Caco-2 (cell line): ENCODE measurements around the gene KLC4. TPM values are rescaled to one million over a fixed set of nuclear protein-coding genes. Genes with fewer than 3 reads are reported as not detected.

ENCODE experiments used
- BruUV-seq: library from RNA; stranded (reverse); fragments of 400-500 nt; replicated peaks from 2 replicates; lab custom pipeline; 2021; lab: Mats Ljungman, UMichigan
- CTCF ChIA-PET: fragments of 300-600 bp; sonication (Branson Sonifier 250); formaldehyde crosslinking; loops from one replicate; lab custom pipeline; 2022; ENCODE audit warnings: antibody characterized with exemption; lab: Charles Lee
- POLR2A ChIA-PET: fragments of 300-600 bp; sonication (Branson Sonifier 250); formaldehyde crosslinking; loops from one replicate; lab custom pipeline; 2022; ENCODE audit warnings: antibody characterized with exemption; lab: Charles Lee
- DNase-seq, 2 experiments: peaks; one replicate each; pipeline versions ENCODE4 v3.0.0 to v3.0.0-alpha.2; 2020 to 2022
- H3K27me3 ChIP-seq: replicated peaks from 2 replicates; pipeline ENCODE4 v1.6.0; 2011; ENCODE audit warnings: low read length; ENCODE audit not compliant: control insufficient read depth, insufficient read depth
- H3K36me3 ChIP-seq: 2 replicates; pipeline ENCODE4 v1.5.1; 2011; ENCODE audit warnings: low read length; ENCODE audit not compliant: control insufficient read depth, insufficient read depth
- H3K4me1 ChIP-seq: fragments of 250-450 bp; sonication (Bioruptor Pico); 2 replicates; pipeline ENCODE4 v1.5.1; 2020; ENCODE audit warnings: mild to moderate bottlenecking
- H3K4me3 ChIP-seq: 2 replicates; pipeline ENCODE4 v1.5.1; 2011; ENCODE audit warnings: low read depth, mild to moderate bottlenecking, control low read depth, low read length
- H3K9me3 ChIP-seq: fragments of 250-450 bp; sonication (Bioruptor Pico); 2 replicates; pipeline ENCODE4 v1.5.1; 2020; ENCODE audit warnings: mild to moderate bottlenecking, moderate library complexity
- H3K27ac Mint-ChIP-seq: one replicate; pipeline ENCODE4 v1.8.0; 2022; ENCODE audit warnings: mixed read lengths; ENCODE audit not compliant: unreplicated experiment
- H3K27me3 Mint-ChIP-seq: one replicate; pipeline ENCODE4 v1.8.0; 2022; ENCODE audit warnings: mixed read lengths; ENCODE audit not compliant: insufficient read depth, unreplicated experiment
- H3K36me3 Mint-ChIP-seq: one replicate; pipeline ENCODE4 v1.8.0; 2022; ENCODE audit warnings: mild to moderate bottlenecking, mixed read lengths; ENCODE audit not compliant: insufficient read depth, unreplicated experiment
- H3K4me1 Mint-ChIP-seq: one replicate; pipeline ENCODE4 v1.8.0; 2022; ENCODE audit warnings: low read depth, mixed read lengths; ENCODE audit not compliant: unreplicated experiment
- H3K4me3 Mint-ChIP-seq: one replicate; pipeline ENCODE4 v1.8.0; 2022; ENCODE audit warnings: mild to moderate bottlenecking, moderate library complexity, mixed read lengths; ENCODE audit not compliant: unreplicated experiment
- H3K9me3 Mint-ChIP-seq: one replicate; pipeline ENCODE4 v1.8.0; 2022; ENCODE audit warnings: mixed read lengths; ENCODE audit not compliant: unreplicated experiment
- CTCF ChIP-seq, 2 experiments: fragments of 200-600 bp in 1 of 2; IDR thresholded peaks; 1 replicate in 1 of 2; 2 replicates in 1 of 2; pipeline versions ENCODE4 v1.5.1 to v1.8.0; 2011 to 2022; ENCODE audit warnings: antibody characterized with exemption in 1 of 2, control low read depth in 1 of 2, inconsistent platforms in 1 of 2, low read depth in 1 of 2, low read length in 1 of 2, mild to moderate bottlenecking in 1 of 2, moderate library complexity in 1 of 2; ENCODE audit not compliant: insufficient read depth in 1 of 2, severe bottlenecking in 1 of 2, unreplicated experiment in 1 of 2
- intact Hi-C: fragments of 100-400 bp; cut with micrococcal nuclease; formaldehyde crosslinking; loops from one replicate; pipeline ENCODE4 v1.10.0; 2022; ENCODE audit not compliant: unreplicated experiment
- total RNA-seq: library from RNA; stranded (reverse); gene quantifications from 2 replicates; pipeline ENCODE4 v1.2.3, GENCODE V29; 2022

The KLC4 gene
- total RNA-seq, 1 experiment from 2014 or later, result 47.7 TPM

GRCh38 chr6:43021270-43022047 lies 38.0 kb upstream of the KLC4 start, which contains the start of gene RRP36:
RRP36 (plus strand) TSS chr6:43021623; CDS start chr6:43021655, 32 bp downstream.
- Histone ChIP-seq H3K9me3 (no peaks in the 10 kb centered on the region), H3K36me3 (peaks cover 2% of the 10 kb centered on the region; the same call in 1 of the 2 replicates), H3K27me3 (no peaks in the 10 kb centered on the region), H3K4me3 (peak within 1 kb of the TSS; percentile 80), H3K4me1 (peaks cover 10% of the 10 kb centered on the region)
- no peaks in the 10 kb centered on the region for H3K4me1 Mint-ChIP-seq
- peak within 1 kb of the TSS; percentile 96 for H3K4me3 Mint-ChIP-seq
- H3K27ac Mint-ChIP-seq, result peak within 1 kb of the TSS; percentile 96
- peak; percentile 69 to 80 for DNase-seq
- CTCF ChIA-PET, result interaction anchor here (1.2 kb wide), 1 partner anchor 38 kb away, joined by 3 read pairs; the partner anchor contains the start of genes KLC4 and MRPL2
- no peaks in the 10 kb centered on the region for H3K9me3 Mint-ChIP-seq
- BruUV-seq, result TSS peak; percentile 48
- intact Hi-C loops, result no loop called here
- H3K36me3 Mint-ChIP-seq, result peaks cover 55% of the 10 kb centered on the region
- POLR2A ChIA-PET, result interaction anchor here (0.5 to 1.0 kb wide), 7 partner anchors 7 to 234 kb away, joined by 3 to 6 read pairs (median 3); partner anchors contain the start of genes CNPY3, CUL7, KLHDC3 and PPP2R5D
- TF ChIP-seq CTCF (IDR thresholded peaks at IDR 0.05; ENCODE audit: insufficient read depth in 1 of 2, low read depth in 1 of 2, low read length in 1 of 2, severe bottlenecking in 1 of 2, unreplicated experiment in 1 of 2), result no peak
- no peaks in the 10 kb centered on the region for H3K27me3 Mint-ChIP-seq

- H3K9me3 Mint-ChIP-seq, result no peaks in the 10 kb centered on the region
- ChIA-PET POLR2A (no interaction called here), CTCF (no interaction called here)
- BruUV-seq, result no TSS peak
- H3K36me3 Mint-ChIP-seq, result peaks cover 80% of the 10 kb centered on the region
- H3K27me3 ChIP-seq, result no peaks in the 10 kb centered on the region
- no peaks in the 10 kb centered on the region for H3K27me3 Mint-ChIP-seq
- no peaks in the 10 kb centered on the region for H3K4me1 Mint-ChIP-seq
- H3K4me3 ChIP-seq, result no peak overlapping the region
- DNase-seq, result no peak
- intact Hi-C loops, result no loop called here
- peaks cover 10% of the 10 kb centered on the region for H3K4me1 ChIP-seq
- no peak overlapping the region for H3K27ac Mint-ChIP-seq
- no peaks in the 10 kb centered on the region for H3K9me3 ChIP-seq
- no peak for TF ChIP-seq CTCF (IDR thresholded peaks at IDR 0.05; ENCODE audit: insufficient read depth in 1 of 2, low read depth in 1 of 2, low read length in 1 of 2, severe bottlenecking in 1 of 2, unreplicated experiment in 1 of 2)
- H3K36me3 ChIP-seq, result peaks cover 3% of the 10 kb centered on the region; the same call in 1 of the 2 replicates
- no peak overlapping the region for H3K4me3 Mint-ChIP-seq
Observed at GRCh38 chr6:43024436-43024835, 35.0 kb upstream of the KLC4 start.

GRCh38 chr6:43026365-43026764 lies 33.1 kb upstream of the KLC4 start:
- Mint-ChIP-seq H3K4me1 (no peaks in the 10 kb centered on the region), H3K27me3 (no peaks in the 10 kb centered on the region), H3K27ac (no peak overlapping the region), H3K9me3 (no peaks in the 10 kb centered on the region), H3K36me3 (peaks cover 88% of the 10 kb centered on the region), H3K4me3 (no peak overlapping the region)
- Histone ChIP-seq H3K36me3 (peaks cover 3% of the 10 kb centered on the region; the same call in 1 of the 2 replicates), H3K4me1 (0 out of 2 replicates have a peak, but pooled peaks cover 3% of the 10 kb centered on the region), H3K27me3 (no peaks in the 10 kb centered on the region), H3K4me3 (no peak overlapping the region), H3K9me3 (no peaks in the 10 kb centered on the region)
- ChIA-PET POLR2A (interaction anchor here (0.6 kb wide), 1 partner anchor 32 kb away, joined by 4 read pairs; no protein-coding TSS in a partner anchor), CTCF (no interaction called here)
- no TSS peak for BruUV-seq
- intact Hi-C loops, result no loop called here
- TF ChIP-seq CTCF (IDR thresholded peaks at IDR 0.05; ENCODE audit: insufficient read depth in 1 of 2, low read depth in 1 of 2, low read length in 1 of 2, severe bottlenecking in 1 of 2, unreplicated experiment in 1 of 2), result no peak
- DNase-seq, result no peak
